ENCODE data around the gene MYO19. TPM values are rescaled to one million over a fixed set of nuclear protein-coding genes. Genes with fewer than 3 reads are reported as not detected.

Gene MYO19
- total RNA-seq, 1 experiment from 2014 or later: 144 TPM

- no peak overlapping the region for H3K18ac ChIP-seq (ENCODE audit: insufficient read length, low read depth, low read length)
- no peaks in the 10 kb centered on the region for H3K9me3 ChIP-seq (ENCODE audit: control insufficient read depth, low read depth, low read length)
- H3K4me1 ChIP-seq (ENCODE audit: insufficient read depth, low read length): no peaks in the 10 kb centered on the region
- no peak overlapping the region for H3K4ac ChIP-seq (ENCODE audit: low read depth, low read length)
- H3K56ac ChIP-seq (ENCODE audit: insufficient read length, low read depth, low read length): no peak overlapping the region
- Mint-ChIP-seq H3K4me1 (no peaks in the 10 kb centered on the region), H3K27ac (no peak overlapping the region; a peak in 1 of 7 replicates), H3K27me3 (ENCODE audit: low read depth) (no peaks in the 10 kb centered on the region), H3K4me3 (no peak overlapping the region), H3K9me3 (no peaks in the 10 kb centered on the region), H3K36me3 (ENCODE audit: insufficient read depth in 1 of 3, low read depth in 3 of 3) (peaks cover 31 to 83% (median 77%) of the 10 kb centered on the region in 3 experiments; a peak in 6 of 7 replicates)
- no peak overlapping the region for H2BK5ac ChIP-seq (ENCODE audit: insufficient read length, low read length)
- no peak overlapping the region for H2AK5ac ChIP-seq (ENCODE audit: insufficient read length, low read length)
- no peak overlapping the region for H2AFZ ChIP-seq (ENCODE audit: low read length)
- H2BK12ac ChIP-seq (ENCODE audit: insufficient read length, low read depth, low read length): no peak overlapping the region
- H4K91ac ChIP-seq (ENCODE audit: insufficient read length, low read depth, low read length): no peak overlapping the region
- no peak overlapping the region for H3K9ac ChIP-seq (ENCODE audit: extremely low read depth, insufficient read length, low read length)
- H3K79me2 ChIP-seq (ENCODE audit: insufficient read depth, low read length): no peaks in the 10 kb centered on the region
- H2BK20ac ChIP-seq (ENCODE audit: low read depth, low read length, poor library complexity, severe bottlenecking): no peak overlapping the region
- H4K5ac ChIP-seq (ENCODE audit: insufficient read length, low read depth, low read length): no peak overlapping the region
- H4K8ac ChIP-seq (replicated peaks; ENCODE audit: insufficient read length, low read depth, low read length): no peak overlapping the region
- no peak overlapping the region for H3K23ac ChIP-seq (ENCODE audit: insufficient read length, low read depth, low read length)
- no peak overlapping the region for H3T11ph ChIP-seq (ENCODE audit: low read length)
- no peaks in the 10 kb centered on the region for H4K20me1 ChIP-seq (ENCODE audit: control insufficient read depth, insufficient read depth, insufficient read length)
- no peaks in the 10 kb centered on the region for H3K79me1 ChIP-seq (ENCODE audit: insufficient read depth, low read depth, low read length, poor library complexity, severe bottlenecking)
- H3K23me2 ChIP-seq (ENCODE audit: insufficient read length, low read depth, low read length, poor library complexity, severe bottlenecking): no peaks in the 10 kb centered on the region
- no peaks in the 10 kb centered on the region for H3K27me3 ChIP-seq (ENCODE audit: insufficient read depth, low read length)
- no peak for TF ChIP-seq CTCF (conservative IDR thresholded peaks at IDR 0.05)
- WGBS (ENCODE audit: extremely low coverage, insufficient read length, low lambda C conversion rate): no CpG with 5 or more reads among the region's 9 CpGs
- no peak overlapping the region for H3K4me2 ChIP-seq (ENCODE audit: insufficient read depth, insufficient read length, low read length)
- H3K14ac ChIP-seq (ENCODE audit: insufficient read depth, low read length): no peak overlapping the region
- H2BK120ac ChIP-seq (ENCODE audit: low read depth, low read length, poor library complexity, severe bottlenecking): no peak overlapping the region
- peak; percentile 20 for DNase-seq
- no peak overlapping the region for H2BK15ac ChIP-seq (ENCODE audit: low read depth, low read length)
- H3K27ac ChIP-seq (ENCODE audit: insufficient read length, low read depth, low read length): no peak overlapping the region
These were observed 36.5 kb downstream of the MYO19 start for GRCh38 chr17:36498155-36498554.
